DND-41 (cell line): ENCODE results near the gene RABGAP1L.

Experiments used
- EZH2 ChIP-seq: IDR thresholded peaks from 3 replicates; pipeline ENCODE4 v1.6.1; 2012; ENCODE audit warnings: borderline replicate concordance, low read depth, mild to moderate bottlenecking, moderate library complexity, low read length, inconsistent platforms; ENCODE audit not compliant: severe bottlenecking
- TF ChIP-seq, protein P1 (sequence below): IDR thresholded peaks from 2 replicates; pipeline ENCODE4 v1.5.1; 2012; ENCODE audit warnings: borderline replicate concordance, low read length, moderate library complexity, mild to moderate bottlenecking; ENCODE audit not compliant: poor library complexity, severe bottlenecking; ENCODE audit errors: extremely low read depth

DNA sequence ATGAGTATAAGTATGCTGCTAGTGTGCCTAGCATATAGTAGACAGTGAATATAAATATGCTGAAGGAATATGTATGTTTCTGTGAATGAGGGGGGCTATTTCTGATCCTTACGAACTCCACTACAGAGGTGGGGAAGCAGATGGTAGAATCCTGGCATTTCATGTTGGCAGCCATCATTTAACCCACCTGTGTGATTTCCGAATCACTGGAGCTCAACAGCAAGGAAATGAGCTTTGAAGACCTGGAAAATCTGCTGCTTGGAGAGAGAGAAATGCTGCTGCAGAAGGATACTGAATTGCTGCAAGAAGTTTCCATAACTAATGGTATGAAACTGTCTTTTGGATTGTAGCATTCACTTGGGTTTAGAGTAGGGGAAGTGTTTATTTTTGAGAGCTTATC is 83.5 kb downstream of the RABGAP1L start:
- TF ChIP-seq, protein P1, sequence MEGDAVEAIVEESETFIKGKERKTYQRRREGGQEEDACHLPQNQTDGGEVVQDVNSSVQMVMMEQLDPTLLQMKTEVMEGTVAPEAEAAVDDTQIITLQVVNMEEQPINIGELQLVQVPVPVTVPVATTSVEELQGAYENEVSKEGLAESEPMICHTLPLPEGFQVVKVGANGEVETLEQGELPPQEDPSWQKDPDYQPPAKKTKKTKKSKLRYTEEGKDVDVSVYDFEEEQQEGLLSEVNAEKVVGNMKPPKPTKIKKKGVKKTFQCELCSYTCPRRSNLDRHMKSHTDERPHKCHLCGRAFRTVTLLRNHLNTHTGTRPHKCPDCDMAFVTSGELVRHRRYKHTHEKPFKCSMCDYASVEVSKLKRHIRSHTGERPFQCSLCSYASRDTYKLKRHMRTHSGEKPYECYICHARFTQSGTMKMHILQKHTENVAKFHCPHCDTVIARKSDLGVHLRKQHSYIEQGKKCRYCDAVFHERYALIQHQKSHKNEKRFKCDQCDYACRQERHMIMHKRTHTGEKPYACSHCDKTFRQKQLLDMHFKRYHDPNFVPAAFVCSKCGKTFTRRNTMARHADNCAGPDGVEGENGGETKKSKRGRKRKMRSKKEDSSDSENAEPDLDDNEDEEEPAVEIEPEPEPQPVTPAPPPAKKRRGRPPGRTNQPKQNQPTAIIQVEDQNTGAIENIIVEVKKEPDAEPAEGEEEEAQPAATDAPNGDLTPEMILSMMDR = no peak
- TF ChIP-seq EZH2 = no peak
